Gastrocnemius medialis (tissue), 4 donors: Measurements from ENCODE around the gene ANKRD33.

Source experiments
- CTCF ChIP-seq, 5 experiments: fragments of 450-650 bp in 3 of 5; fragments of 200-600 bp in 2 of 5; sonication (generic) in 2 of 5; IDR thresholded peaks in 4 of 5; conservative IDR thresholded peaks in 1 of 5; 1 replicate in 4 of 5; 2 replicates in 1 of 5; pipeline ENCODE4 v1.5.1; 2016 to 2019; ENCODE audit warnings: antibody characterized with exemption in 5 of 5, mild to moderate bottlenecking in 3 of 5, moderate library complexity in 3 of 5
- POLR2A ChIP-seq, 2 donors: fragments of 450-650 bp; IDR thresholded peaks; one replicate each; pipeline ENCODE4 v1.6.1; 2017; ENCODE audit warnings: antibody characterized with exemption in 2 of 2, mild to moderate bottlenecking in 2 of 2, moderate library complexity in 2 of 2

DNA sequence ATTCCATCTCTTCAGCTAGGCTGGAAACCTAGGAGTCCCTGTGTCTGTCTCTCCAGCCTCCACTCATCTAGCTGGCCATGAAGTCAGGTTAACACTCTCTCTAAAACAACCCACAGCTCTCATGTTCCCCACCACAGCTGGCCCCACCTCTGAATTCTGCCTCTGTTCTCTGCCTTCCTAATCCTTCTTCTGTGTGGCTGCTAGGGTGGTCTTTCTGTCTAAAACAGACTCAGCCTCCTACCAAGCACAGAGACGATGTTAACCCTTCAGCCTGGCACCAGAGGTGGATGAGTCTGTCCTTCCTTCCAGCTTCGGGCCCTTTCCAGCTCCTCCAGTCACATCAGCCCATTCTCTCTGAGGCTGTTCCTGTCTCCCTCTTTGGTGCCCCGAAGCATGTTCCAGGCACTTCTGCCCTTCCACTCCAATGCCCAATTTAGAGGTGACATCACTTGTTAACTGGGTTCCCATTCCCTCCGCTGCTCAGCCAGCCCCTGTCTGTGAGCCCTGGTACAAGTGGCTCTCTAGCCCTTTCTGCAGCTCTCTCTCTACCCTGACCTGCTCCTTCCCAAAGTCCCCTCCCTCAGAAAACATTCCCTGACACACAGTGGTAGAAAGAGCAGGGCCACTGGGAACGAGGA, 48.5 kb upstream of the ANKRD33 start:
- TF ChIP-seq POLR2A (IDR thresholded peaks at IDR 0.05) (no peak), CTCF (IDR thresholded peaks at IDR 0.05 in 4 of 5, conservative IDR thresholded peaks at IDR 0.05 in 1 of 5) (no peak)
